HG03175 (cell line): ENCODE results near the gene RAP2B.
"Not testable (repeated sequence)": the region's sequence is repeated elsewhere in the genome, so short reads cannot be mapped to it uniquely, and the experiment has no call there.

ENCODE experiments used
- ATAC-seq: cut with Tn5 transposase; IDR thresholded peaks from one replicate; pipeline ENCODE4 v1.9.1; 2021; ENCODE audit warnings: mild to moderate bottlenecking, moderate library complexity; ENCODE audit not compliant: unreplicated experiment

The RAP2B gene

GRCh38 chr3:153192327-153192726, 30.3 kb downstream of the RAP2B start:
- ATAC-seq, result no peak

GRCh38 chr3:153193786-153194476, 31.9 kb downstream of the RAP2B start:
- ATAC-seq, result not testable (repeated sequence)

GRCh38 chr3:153195349-153195879, 33.4 kb downstream of the RAP2B start:
- ATAC-seq, result no peak

GRCh38 chr3:153209596-153209995, 47.6 kb downstream of the RAP2B start:
- ATAC-seq, result no peak

GRCh38 chr3:153210146-153210545, 48.1 kb downstream of the RAP2B start:
- ATAC-seq, result no peak

GRCh38 chr3:153210660-153211059, 48.6 kb downstream of the RAP2B start:
- ATAC-seq, result no peak

- ATAC-seq, result no peak
Observed at GRCh38 chr3:153215497-153215896, 53.5 kb downstream of the RAP2B start.

- ATAC-seq, result no peak
Observed at GRCh38 chr3:153215966-153216365, 53.9 kb downstream of the RAP2B start.

GRCh38 chr3:153216928-153217327, 54.9 kb downstream of the RAP2B start:
- ATAC-seq, result no peak

- no peak for ATAC-seq
Observed at GRCh38 chr3:153219146-153219545, 57.1 kb downstream of the RAP2B start.
